GM13977 (cell line): ENCODE data around the gene AGA.

Source experiments
- DNase-seq: peaks from one replicate; pipeline ENCODE4 v3.0.0; 2012; ENCODE audit warnings: low spot score
- CTCF ChIP-seq: IDR thresholded peaks from 2 replicates; pipeline ENCODE4 v1.5.1; 2012; ENCODE audit warnings: mild to moderate bottlenecking, control low read depth; ENCODE audit not compliant: insufficient read depth; ENCODE audit errors: extremely low read depth, missing control alignments
- in situ Hi-C: fragments of 300-500 bp; cut with MboI; formaldehyde crosslinking; loops from one replicate; pipeline ENCODE4 v1.12.0; 2022; ENCODE audit warnings: low sequenced_read_pairs, low pct_unique_long_range_greater_than_20kb, mixed read lengths, inconsistent platforms; ENCODE audit not compliant: unreplicated experiment

AGA gene

GRCh38 chr4:177450426-177451107, 8.3 kb upstream of the AGA start:
- DNase-seq, result no peak
- TF ChIP-seq CTCF, result no peak
- in situ Hi-C loops, result no loop called here

- no peak for TF ChIP-seq CTCF
- in situ Hi-C loops, result no loop called here
- no peak for DNase-seq
Measured at GRCh38 chr4:177448850-177449249, 6.6 kb upstream of the AGA start.

GRCh38 chr4:177447417-177448004, 5.3 kb upstream of the AGA start:
- DNase-seq, result no peak
- TF ChIP-seq CTCF, result no peak
- in situ Hi-C loops, result no loop called here

GRCh38 chr4:177446586-177446985, 4.3 kb upstream of the AGA start:
- DNase-seq, result no peak
- no peak for TF ChIP-seq CTCF
- in situ Hi-C loops, result no loop called here

GRCh38 chr4:177444911-177445736, 2.9 kb upstream of the AGA start:
- no peak for TF ChIP-seq CTCF
- in situ Hi-C loops, result no loop called here
- no peak for DNase-seq

GRCh38 chr4:177441061-177441802, 1.0 kb downstream of the AGA start:
- DNase-seq, result peak; percentile 40
- peak; percentile 18 for TF ChIP-seq CTCF
- in situ Hi-C loops, result no loop called here
